T1000 (cell line): ENCODE measurements around the gene TPSAB1.
"Not testable (repeated sequence)": the region's sequence is repeated elsewhere in the genome, so short reads cannot be mapped to it uniquely, and the experiment has no call there.

Experiments used
- DNase-seq: peaks from one replicate; lab custom pipeline; 2025; ENCODE audit warnings: mixed read lengths; lab: John Stamatoyannopoulos, UW

TPSAB1 gene

GRCh38 chr16:1240436-1240835 lies at the start of gene TPSAB1:
Gene TPSAB1 (plus strand): TSS chr16:1240705. CDS start chr16:1240939, 234 bp downstream.
- not testable (repeated sequence) for DNase-seq

GRCh38 chr16:1190789-1191188 lies 49.7 kb upstream of the TPSAB1 start:
- DNase-seq: not testable (repeated sequence)

GRCh38 chr16:1192384-1193073 lies 48.0 kb upstream of the TPSAB1 start:
- DNase-seq: no peak

GRCh38 chr16:1193143-1193824 lies 47.2 kb upstream of the TPSAB1 start:
- DNase-seq: no peak

- DNase-seq: no peak
Observed at GRCh38 chr16:1193825-1194581, 46.5 kb upstream of the TPSAB1 start.

GRCh38 chr16:1194665-1195392 lies 45.7 kb upstream of the TPSAB1 start:
- no peak for DNase-seq

GRCh38 chr16:1195393-1195666 lies 45.2 kb upstream of the TPSAB1 start:
- no peak for DNase-seq

GRCh38 chr16:1196494-1196893 lies 44.0 kb upstream of the TPSAB1 start:
- no peak for DNase-seq

- no peak for DNase-seq
Observed at GRCh38 chr16:1197237-1197866, 43.2 kb upstream of the TPSAB1 start.

- DNase-seq: no peak
Observed at GRCh38 chr16:1198194-1198593, 42.3 kb upstream of the TPSAB1 start.

- DNase-seq: peak; percentile 13
Observed at GRCh38 chr16:1198671-1199346, 41.7 kb upstream of the TPSAB1 start.

GRCh38 chr16:1199347-1200013 lies 41.0 kb upstream of the TPSAB1 start:
- DNase-seq: no peak

GRCh38 chr16:1200014-1200627 lies 40.4 kb upstream of the TPSAB1 start:
- no peak for DNase-seq

GRCh38 chr16:1201444-1201843 lies 39.1 kb upstream of the TPSAB1 start:
- DNase-seq: no peak

GRCh38 chr16:1202274-1202673 lies 38.2 kb upstream of the TPSAB1 start:
- no peak for DNase-seq

GRCh38 chr16:1204933-1205332 lies 35.6 kb upstream of the TPSAB1 start:
- DNase-seq: no peak

GRCh38 chr16:1206326-1206725 lies 34.2 kb upstream of the TPSAB1 start:
- DNase-seq: no peak

- no peak for DNase-seq
Observed at GRCh38 chr16:1206786-1207185, 33.7 kb upstream of the TPSAB1 start.

- DNase-seq: no peak
Observed at GRCh38 chr16:1208239-1208830, 32.2 kb upstream of the TPSAB1 start.

- DNase-seq: no peak
Observed at GRCh38 chr16:1209081-1209480, 31.4 kb upstream of the TPSAB1 start.
